ENCODE results near the gene PCSK5. TPM values are rescaled to one million over a fixed set of nuclear protein-coding genes. Genes with fewer than 3 reads are reported as not detected.

PCSK5 gene
- total RNA-seq, 1 experiment from 2014 or later = 6.9 TPM

DNA sequence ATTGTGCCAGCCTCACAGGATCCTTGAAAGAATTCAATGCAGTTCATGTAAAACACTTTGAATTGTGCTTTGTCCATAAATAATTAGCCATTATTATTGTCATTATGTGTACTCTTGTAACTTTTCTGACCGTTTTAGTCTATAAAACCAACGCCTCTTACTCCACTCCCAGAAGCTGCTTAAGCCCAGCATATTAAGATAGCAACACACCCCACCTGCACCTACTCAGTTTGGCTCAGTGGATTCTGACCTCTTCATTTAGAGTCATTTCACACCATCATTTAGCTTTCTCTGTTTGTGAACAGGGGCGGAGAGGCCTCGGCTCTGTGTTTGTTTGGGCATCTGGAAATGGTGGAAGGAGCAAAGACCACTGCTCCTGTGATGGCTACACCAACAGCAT is 205.1 kb downstream of the PCSK5 start:
- H2AFZ ChIP-seq (ENCODE audit: low read depth, low read length, poor library complexity, severe bottlenecking) = no peak overlapping the region
- DNase-seq (ENCODE audit: low read depth, low spot score) = no peak
- POLR2A ChIA-PET = no interaction called here
- H3K27me3 ChIP-seq (ENCODE audit: insufficient read depth, low read length) = no peaks in the 10 kb centered on the region
- BruUV-seq (replicated peaks) = no TSS peak
- no peaks in the 10 kb centered on the region; the same call in 1 of the 2 replicates for H4K20me1 ChIP-seq (ENCODE audit: insufficient read depth)
- no peaks in the 10 kb centered on the region for H3K9me3 ChIP-seq (ENCODE audit: control insufficient read depth in 1 of 2, insufficient read depth in 1 of 2, low read depth in 1 of 2, low read length in 2 of 2)
- H3K9ac ChIP-seq (ENCODE audit: low read length) = no peak overlapping the region
- H3K36me3 ChIP-seq (ENCODE audit: control insufficient read depth in 1 of 2, insufficient read depth in 2 of 2, low read length in 2 of 2) = no peaks in the 10 kb centered on the region
- RAD21 ChIA-PET (ENCODE audit: low non-redundant PET in 1 of 2, low total read pairs in 2 of 2, uncharacterized antibody in 2 of 2, unreplicated experiment in 2 of 2) = no interaction called here
- TF ChIP-seq JUND (IDR thresholded peaks at IDR 0.05) (no peak), FOSL1 (IDR thresholded peaks at IDR 0.05; ENCODE audit: low read depth) (no peak), ZFX (IDR thresholded peaks at IDR 0.05) (no peak), ZNF274 (IDR thresholded peaks at IDR 0.05; ENCODE audit: low read depth, low read length) (no peak), POLR2A (IDR thresholded peaks at IDR 0.05; ENCODE audit: borderline replicate concordance, extremely low read depth, insufficient read depth, insufficient read length) (no peak), EZH2phosphoT487 (IDR thresholded peaks at IDR 0.05; ENCODE audit: borderline replicate concordance) (no peak), TCF7L2 (IDR thresholded peaks at IDR 0.05; ENCODE audit: borderline replicate concordance, extremely low read depth, insufficient read depth, insufficient read length) (no peak)
- TF ChIP-seq, protein P1, sequence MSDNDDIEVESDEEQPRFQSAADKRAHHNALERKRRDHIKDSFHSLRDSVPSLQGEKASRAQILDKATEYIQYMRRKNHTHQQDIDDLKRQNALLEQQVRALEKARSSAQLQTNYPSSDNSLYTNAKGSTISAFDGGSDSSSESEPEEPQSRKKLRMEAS (IDR thresholded peaks at IDR 0.05) = no peak
- no peak overlapping the region for H3K4me3 ChIP-seq (replicated peaks in 1 of 2; ENCODE audit: low read depth in 1 of 2, low read length in 2 of 2)
- intact Hi-C loops (cut with micrococcal nuclease) = no loop called here
- H3K9me2 ChIP-seq (ENCODE audit: insufficient read depth) = no peaks in the 10 kb centered on the region
- no peak overlapping the region for H3K27ac ChIP-seq (ENCODE audit: low read depth, low read length)
- CTCF ChIA-PET = no interaction called here
- no peak overlapping the region for H3K4me2 ChIP-seq (ENCODE audit: low read length)
- no peaks in the 10 kb centered on the region for H3K79me2 ChIP-seq (ENCODE audit: insufficient read depth, low read length)
- H3K4me1 ChIP-seq (ENCODE audit: control insufficient read depth in 1 of 2, insufficient read depth in 2 of 2, low read length in 2 of 2) = no peaks in the 10 kb centered on the region
- no peak for ATAC-seq

DNA sequence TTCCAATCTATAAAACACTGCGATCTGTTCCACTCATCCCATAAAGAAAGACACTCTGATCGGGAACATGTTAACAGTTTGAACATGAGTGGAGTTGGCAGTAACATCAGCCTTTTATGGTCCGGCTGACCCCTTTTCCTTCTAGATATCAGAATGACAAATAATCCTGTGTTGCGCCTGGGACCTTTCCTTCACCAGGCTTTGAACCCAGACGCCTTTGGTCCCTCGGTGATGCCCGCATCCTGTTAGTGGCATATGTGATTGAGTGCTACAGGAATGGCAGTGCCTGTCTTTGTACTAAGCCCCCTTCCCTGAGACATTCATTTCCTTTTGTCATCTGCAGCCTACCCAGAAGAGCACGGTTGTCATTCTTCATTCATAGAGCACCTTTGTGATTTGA is 209.0 kb downstream of the PCSK5 start:
- no peak overlapping the region for H2AFZ ChIP-seq (ENCODE audit: low read depth, low read length, poor library complexity, severe bottlenecking)
- intact Hi-C loops (cut with micrococcal nuclease) = no loop called here
- no peaks in the 10 kb centered on the region for H3K36me3 ChIP-seq (ENCODE audit: control insufficient read depth in 1 of 2, insufficient read depth in 2 of 2, low read length in 2 of 2)
- no TSS peak for BruUV-seq (replicated peaks)
- H3K9me3 ChIP-seq (ENCODE audit: control insufficient read depth in 1 of 2, insufficient read depth in 1 of 2, low read depth in 1 of 2, low read length in 2 of 2) = no peaks in the 10 kb centered on the region
- H3K4me1 ChIP-seq (ENCODE audit: control insufficient read depth in 1 of 2, insufficient read depth in 2 of 2, low read length in 2 of 2) = no peaks in the 10 kb centered on the region
- no peaks in the 10 kb centered on the region for H3K27me3 ChIP-seq (ENCODE audit: insufficient read depth, low read length)
- DNase-seq (ENCODE audit: low read depth, low spot score) = no peak
- no peaks in the 10 kb centered on the region for H3K79me2 ChIP-seq (ENCODE audit: insufficient read depth, low read length)
- ChIA-PET POLR2A (no interaction called here), RAD21 (ENCODE audit: low non-redundant PET in 1 of 2, low total read pairs in 2 of 2, uncharacterized antibody in 2 of 2, unreplicated experiment in 2 of 2) (no interaction called here), CTCF (no interaction called here)
- H3K9me2 ChIP-seq (ENCODE audit: insufficient read depth) = no peaks in the 10 kb centered on the region
- H3K4me2 ChIP-seq (ENCODE audit: low read length) = no peak overlapping the region
- no peak overlapping the region for H3K27ac ChIP-seq (ENCODE audit: low read depth, low read length)
- ATAC-seq = no peak
- TF ChIP-seq SIN3A (IDR thresholded peaks at IDR 0.05; ENCODE audit: low read depth) (no peak), EGR1 (IDR thresholded peaks at IDR 0.05; ENCODE audit: low read depth) (no peak), EZH2 (IDR thresholded peaks at IDR 0.05) (no peak), SP1 (IDR thresholded peaks at IDR 0.05; ENCODE audit: low read depth) (no peak), CEBPB (IDR thresholded peaks at IDR 0.05; ENCODE audit: low read depth) (no peak), CBX3 (IDR thresholded peaks at IDR 0.05; ENCODE audit: low read depth) (no peak)
- TF ChIP-seq, protein P2, sequence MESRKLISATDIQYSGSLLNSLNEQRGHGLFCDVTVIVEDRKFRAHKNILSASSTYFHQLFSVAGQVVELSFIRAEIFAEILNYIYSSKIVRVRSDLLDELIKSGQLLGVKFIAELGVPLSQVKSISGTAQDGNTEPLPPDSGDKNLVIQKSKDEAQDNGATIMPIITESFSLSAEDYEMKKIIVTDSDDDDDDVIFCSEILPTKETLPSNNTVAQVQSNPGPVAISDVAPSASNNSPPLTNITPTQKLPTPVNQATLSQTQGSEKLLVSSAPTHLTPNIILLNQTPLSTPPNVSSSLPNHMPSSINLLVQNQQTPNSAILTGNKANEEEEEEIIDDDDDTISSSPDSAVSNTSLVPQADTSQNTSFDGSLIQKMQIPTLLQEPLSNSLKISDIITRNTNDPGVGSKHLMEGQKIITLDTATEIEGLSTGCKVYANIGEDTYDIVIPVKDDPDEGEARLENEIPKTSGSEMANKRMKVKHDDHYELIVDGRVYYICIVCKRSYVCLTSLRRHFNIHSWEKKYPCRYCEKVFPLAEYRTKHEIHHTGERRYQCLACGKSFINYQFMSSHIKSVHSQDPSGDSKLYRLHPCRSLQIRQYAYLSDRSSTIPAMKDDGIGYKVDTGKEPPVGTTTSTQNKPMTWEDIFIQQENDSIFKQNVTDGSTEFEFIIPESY (IDR thresholded peaks at IDR 0.05; ENCODE audit: extremely low read depth, insufficient replicate concordance, low read length) = no peak
- H3K9ac ChIP-seq (ENCODE audit: low read length) = no peak overlapping the region
- no peak overlapping the region for H3K4me3 ChIP-seq (replicated peaks in 1 of 2; ENCODE audit: low read depth in 1 of 2, low read length in 2 of 2)
- H4K20me1 ChIP-seq (ENCODE audit: insufficient read depth) = no peaks in the 10 kb centered on the region; the same call in 1 of the 2 replicates
